HG03108 (cell line): ENCODE data around the gene TIGIT.
"Not testable (repeated sequence)": the region's sequence is repeated elsewhere in the genome, so short reads cannot be mapped to it uniquely, and the experiment has no call there.

Source experiments
- ATAC-seq: cut with Tn5 transposase; IDR thresholded peaks from one replicate; pipeline ENCODE4 v1.9.1; 2021; ENCODE audit warnings: moderate library complexity; ENCODE audit not compliant: unreplicated experiment

TIGIT gene

DNA sequence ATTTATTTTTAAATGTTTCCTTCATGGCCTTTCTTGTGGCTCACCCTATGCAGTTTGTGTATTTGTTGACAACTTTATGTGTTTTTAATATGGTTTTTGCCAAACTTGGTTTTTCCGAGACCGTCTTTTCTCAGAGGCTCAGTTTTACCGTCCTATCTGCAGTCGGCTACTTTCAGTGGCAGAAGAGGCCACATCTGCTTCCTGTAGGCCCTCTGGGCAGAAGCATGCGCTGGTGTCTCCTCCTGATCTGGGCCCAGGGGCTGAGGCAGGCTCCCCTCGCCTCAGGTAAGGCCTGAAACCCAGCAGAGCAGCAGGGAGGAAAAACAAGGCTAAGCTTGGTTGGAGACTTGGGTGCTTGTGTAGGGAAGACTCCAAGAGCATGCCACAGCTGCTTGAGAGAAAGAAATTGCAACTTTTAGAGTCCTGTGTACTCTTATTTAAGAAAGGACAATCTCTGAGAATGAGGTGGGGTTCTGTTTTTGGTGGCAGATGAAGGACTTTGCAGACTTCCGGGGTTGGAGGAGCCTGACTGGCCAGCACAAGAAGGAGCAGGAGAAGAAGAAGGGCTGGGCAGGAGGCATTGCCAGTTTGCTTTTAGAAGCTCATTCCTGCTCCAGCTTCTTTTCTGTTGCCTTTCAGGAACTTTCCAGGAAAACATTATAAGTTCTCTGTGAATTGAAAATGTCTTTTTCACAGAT is at the start of gene TIGIT:
Gene TIGIT, plus strand, starts transcription at position 191 of the 698 bp plus-strand sequence. Its CDS starts 34 bp downstream, at position 225.
- ATAC-seq = no peak

DNA sequence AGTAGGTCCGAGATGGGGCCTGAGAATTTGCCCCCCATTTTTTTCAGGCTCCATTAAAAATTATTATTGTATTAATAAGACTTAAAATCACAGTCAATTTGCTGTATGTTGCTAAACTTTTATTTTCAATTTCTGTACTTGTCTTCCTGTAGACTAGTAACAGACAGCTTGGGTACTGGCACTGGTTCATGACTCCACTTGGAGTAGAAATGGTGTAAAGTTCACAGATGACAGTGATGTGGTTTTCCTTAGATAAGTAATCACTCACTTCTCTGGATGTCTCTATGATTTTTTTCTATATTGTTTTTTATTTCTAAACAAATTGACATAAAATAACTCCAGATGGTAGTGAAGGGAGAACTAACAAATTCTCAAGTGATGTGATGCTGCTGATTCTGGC is 40.9 kb upstream of the TIGIT start:
- no peak for ATAC-seq

DNA sequence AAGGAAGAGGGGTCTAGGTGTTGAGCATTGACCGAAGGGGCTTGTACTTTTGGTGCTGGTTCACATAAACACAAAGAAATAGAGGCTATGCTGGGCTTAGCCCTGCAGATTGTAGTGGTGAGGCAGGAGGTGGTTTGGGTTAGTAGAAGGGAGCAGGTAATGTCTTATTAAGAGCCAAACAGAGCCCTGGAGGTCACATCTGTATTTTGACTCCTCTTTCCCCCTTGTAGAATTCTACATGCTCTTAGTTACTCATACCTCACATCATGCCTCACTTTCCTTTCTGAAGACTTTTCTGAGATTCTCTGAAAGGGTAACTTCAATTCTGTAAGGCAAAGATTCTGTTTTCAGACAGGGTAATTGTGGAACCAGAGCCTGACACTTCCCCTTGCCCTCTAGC is 40.3 kb upstream of the TIGIT start:
- no peak for ATAC-seq

DNA sequence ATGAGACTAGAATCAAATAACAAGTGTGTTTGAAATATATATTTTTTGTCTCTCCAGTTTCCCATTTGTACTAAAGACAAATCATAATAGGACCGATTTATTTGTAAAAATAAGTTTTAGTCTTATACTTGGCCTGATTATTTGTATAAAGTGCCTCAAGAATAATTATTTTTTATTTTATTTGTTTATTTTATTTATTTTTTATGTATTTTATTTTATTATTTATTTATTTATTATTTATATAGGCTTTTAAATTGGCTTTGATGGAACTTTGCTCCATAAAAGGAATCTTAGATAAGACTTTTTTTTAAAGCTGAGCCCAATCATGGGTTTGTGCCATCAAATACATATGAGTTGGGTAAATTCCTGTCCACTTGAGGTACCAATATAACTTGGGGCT is 34.3 kb upstream of the TIGIT start:
- ATAC-seq = no peak

DNA sequence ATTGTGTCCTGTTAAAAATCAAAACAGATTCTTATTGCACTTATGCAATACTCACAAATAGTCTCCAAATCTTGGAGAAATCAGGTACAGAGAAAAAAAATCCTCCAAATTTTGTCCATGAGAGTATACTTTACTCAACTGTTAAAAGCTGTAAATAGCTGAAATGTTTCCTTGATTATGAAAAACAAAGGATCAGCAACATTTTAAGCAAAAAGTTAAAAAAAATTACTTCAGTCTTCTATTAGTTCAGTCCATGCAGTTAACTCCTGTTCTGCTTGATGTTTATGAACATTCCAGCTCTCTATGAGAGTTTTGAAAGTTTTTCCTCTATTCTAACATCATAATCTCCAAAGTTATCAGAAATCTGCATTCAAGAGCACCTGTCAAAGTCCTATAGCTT is 33.7 kb upstream of the TIGIT start:
- no peak for ATAC-seq

DNA sequence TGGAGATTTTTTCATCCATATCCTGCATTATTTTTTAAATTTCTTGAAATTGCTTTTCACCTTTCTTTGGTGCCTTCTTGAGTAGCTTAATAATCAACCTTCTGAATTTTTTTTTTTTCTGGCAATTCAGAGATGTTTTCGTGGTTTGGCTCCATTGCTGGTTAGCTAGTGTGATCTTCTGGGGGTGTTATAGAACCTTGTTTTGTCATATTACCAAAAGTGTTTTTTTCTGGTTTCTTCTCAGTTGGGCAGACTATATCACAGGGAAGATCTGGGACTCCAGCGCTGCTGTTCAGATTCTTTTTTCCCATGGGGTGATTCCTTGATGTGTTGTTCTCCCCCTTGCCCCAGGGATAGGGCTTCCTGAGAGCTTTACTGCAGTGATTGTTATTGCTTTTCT is 23.8 kb upstream of the TIGIT start:
- no peak for ATAC-seq

DNA sequence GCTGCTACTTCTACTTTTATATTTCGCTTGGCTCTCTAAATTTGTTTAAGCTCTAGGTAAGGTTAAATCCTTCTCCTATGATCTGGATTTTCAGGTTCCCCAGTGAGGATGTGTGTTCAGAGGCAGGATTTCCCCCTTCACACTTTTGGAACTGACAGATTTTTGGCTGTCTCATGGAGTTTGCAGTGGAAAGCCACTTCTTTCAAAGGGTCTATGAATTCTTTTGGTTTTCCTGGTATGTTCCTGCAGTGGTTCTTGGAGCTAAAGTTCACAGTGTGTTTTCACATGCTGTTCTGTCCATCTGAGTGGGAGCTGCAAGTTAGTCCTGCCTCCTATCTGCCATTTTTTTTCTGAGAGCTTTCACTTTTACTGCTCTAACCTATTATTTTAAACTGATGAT is 21.6 kb upstream of the TIGIT start:
- ATAC-seq = no peak

DNA sequence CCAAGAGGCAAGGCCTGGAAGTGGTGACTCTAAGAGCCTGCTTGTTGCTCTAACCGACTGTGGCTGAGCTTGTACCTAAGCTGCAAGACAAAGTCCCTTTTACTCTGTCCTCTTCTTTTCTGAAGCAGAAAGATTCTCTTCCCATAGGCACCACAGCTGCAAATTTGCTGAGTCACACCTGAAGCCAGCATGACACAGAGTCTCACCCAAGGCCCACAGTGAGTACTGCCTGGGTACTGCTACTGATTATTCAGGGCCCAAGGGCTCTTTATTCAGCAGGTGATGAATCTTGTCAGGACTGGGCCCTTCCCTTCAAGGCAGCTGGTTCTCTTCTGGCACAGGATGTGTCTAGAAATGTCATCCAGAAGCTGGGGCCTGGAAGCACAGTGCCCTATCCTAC is 18.9 kb upstream of the TIGIT start:
- no peak for ATAC-seq

DNA sequence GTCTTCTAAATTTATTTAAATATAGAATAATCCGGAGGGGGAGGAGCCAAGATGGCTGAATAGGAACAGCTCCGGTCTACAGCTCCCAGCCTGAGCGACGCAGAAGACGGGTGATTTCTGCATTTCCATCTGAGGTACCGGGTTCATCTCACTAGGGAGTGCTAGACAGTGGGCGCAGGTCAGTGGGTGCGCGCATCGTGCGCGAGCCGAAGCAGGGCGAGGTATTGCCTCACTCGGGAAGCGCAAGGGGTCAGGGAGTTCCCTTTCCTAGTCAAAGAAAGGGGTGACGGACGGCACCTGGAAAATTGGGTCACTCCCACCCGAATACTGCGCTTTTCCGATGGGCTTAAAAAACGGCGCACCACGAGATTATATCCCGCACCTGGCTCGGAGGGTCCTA is 17.0 kb upstream of the TIGIT start:
- not testable (repeated sequence) for ATAC-seq

DNA sequence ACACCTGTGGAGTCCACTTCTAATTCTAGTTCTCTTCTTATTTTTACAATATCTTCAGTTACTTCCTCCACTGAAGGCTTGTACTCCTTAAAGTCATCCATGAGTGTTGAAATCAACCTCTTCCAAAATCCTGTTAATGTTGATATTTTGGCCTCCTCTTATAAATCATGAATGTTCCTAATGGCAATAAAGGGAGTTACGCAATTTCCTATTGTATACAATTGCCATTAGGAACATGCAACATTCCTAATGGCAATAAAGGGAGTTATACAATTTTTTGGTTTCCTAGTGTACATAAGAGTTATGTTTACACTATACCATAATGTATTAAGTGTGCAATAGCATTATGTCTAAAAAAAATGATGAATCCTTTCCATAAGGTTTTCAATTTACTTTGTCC is 9.2 kb upstream of the TIGIT start:
- no peak for ATAC-seq

DNA sequence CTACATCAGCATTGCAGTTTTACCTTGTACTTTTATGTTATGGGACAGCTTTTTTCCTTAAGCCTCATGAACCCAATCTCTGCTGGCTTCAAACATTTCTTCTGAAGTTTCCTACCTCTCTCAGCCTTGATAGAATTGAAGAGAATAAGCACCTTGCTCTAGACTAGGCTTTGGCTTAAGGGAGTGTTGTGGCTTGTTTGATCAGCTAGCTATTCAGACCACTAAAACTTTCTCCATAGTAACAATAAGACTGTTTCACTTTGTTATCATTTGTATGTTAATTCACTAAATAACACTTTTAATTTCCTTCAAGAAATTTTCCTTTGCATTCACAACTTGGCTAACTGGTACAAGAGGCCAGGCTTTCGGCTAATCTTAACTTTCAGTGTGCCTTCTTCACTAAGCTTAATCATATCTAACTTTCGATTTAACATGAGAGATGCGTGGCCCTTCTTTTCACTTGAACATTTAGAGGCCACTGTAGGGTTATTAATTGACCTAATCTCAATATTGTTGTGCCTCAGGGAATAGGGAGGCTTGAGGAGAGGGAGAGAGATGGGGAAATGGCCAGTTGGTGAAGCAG is 8.1 kb upstream of the TIGIT start:
- no peak for ATAC-seq

DNA sequence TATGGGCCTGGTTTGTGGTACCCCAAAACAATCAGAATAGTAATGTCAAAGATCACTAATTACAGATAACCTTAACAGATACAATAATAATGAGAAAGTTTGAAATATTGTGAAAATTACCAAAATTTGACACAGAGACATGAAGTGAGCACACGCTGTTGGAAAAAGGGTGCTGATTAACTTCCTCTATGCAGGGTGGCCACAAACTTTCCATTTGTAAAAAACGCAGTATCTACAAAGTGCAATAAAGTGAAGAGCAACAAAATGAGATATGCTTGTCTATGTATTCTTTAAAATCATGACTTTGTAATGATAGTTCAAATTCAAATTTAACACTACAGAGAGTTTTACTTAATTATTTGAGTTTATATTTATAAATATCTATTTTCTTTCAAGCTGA is 7.6 kb upstream of the TIGIT start:
- ATAC-seq = no peak

DNA sequence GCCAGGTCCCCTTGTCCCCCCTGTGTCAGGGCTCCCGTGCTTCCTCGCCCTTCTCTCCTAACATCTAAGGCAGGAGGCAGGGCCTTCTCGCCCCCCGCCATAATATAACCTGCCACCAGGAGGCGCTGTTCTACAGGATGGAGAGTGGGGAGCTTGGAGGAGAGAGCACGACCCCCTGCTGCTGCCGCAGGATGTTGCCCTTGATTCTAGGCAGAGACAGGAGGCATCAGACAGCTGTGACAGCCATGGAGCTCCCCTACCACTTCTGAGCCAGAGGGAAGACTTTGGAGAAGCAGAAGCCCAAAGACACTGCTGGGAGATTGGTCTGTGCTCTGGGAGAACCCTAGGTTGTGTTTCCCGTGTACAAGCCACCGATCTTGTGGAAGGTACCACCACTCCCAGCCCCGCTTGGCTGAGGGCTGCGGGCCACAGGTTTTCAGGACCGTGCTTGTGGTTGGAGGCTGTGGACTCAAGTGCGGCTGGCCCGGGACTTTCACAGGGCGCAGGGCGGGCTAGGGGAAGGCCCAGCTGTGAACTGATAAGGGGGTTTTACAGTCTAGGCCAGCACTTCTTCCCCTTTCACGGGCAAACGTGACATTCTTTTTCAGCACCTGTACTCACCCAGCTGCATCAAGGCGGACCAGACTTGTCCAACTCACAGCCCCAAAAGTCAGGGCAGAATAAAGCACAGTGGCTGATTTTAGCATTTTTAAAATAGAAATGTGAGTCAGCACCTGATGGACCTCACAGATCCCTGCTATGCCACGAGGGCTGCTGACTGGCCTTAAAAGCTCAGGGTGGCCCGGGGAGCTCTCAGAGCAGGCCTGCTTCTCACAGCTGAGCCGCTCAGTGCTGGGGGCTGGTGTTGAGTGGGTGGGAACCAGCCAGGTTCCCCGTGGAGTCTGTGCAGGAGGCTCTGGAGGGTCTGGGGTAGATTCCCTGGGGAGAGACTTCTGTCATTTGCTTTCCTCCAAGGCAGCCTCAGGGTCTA is 2.6 kb upstream of the TIGIT start:
- peak; percentile 88 for ATAC-seq

DNA sequence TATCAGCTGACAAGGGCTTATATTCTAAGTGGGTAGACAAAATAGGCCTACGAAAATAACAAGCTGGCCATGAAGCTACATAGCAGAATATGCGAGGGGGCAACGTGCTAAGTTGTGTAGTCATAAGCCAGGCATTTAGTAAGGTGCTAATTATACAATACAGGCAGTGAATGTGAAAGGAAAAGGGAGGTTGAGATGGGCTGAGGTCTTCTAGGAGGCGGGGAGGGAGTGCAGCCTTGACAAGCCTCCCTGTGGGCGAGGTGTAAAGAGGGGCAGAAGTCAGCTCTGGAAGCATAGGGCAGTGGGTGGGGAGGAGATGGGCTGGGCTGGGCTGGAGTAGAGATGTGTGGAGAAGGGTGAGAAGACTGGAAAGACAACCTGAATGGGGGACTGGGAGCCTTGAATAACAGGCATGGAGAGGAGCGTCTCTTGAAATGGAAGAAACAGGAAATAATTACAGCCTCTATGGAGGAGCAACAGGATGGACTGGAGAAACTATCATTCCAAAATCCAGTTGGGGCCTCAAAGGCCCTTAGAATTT is 1.2 kb downstream of the TIGIT start:
- ATAC-seq = no peak

DNA sequence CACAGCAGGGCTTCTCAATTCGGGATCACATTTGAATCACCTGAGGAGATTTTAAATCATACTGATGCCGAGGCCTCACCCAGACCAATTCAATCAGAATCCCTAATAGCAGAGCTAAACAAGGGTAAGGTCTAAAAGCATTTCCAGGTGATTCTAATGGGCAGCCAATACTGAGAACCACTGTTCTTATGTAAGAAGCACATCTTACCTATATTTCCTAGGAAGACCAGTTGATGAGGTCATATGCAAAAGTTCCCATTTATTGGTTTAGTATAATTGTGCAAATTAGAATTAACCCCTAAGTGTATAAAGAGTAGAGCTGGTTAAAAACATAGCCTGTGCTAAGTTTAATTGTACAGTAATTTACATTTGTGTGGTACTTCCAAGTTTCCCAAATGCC is 2.1 kb downstream of the TIGIT start:
- no peak for ATAC-seq

DNA sequence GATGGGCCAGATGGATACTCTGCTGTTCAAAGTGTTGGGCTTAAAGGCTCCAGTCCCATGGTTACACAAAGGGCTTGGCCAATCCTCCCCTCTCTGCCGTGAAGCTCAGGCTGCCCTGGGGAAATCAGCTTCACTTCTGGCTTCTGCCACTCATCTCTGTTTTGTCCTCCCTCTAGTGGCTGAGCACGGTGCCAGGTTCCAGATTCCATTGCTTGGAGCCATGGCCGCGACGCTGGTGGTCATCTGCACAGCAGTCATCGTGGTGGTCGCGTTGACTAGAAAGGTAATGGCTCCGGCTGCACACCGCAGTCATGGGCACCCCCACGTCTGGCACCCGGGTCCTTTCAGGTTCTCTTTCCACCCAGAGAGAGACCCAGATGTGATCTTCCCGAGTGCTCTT is 5.6 kb downstream of the TIGIT start:
- ATAC-seq = no peak

DNA sequence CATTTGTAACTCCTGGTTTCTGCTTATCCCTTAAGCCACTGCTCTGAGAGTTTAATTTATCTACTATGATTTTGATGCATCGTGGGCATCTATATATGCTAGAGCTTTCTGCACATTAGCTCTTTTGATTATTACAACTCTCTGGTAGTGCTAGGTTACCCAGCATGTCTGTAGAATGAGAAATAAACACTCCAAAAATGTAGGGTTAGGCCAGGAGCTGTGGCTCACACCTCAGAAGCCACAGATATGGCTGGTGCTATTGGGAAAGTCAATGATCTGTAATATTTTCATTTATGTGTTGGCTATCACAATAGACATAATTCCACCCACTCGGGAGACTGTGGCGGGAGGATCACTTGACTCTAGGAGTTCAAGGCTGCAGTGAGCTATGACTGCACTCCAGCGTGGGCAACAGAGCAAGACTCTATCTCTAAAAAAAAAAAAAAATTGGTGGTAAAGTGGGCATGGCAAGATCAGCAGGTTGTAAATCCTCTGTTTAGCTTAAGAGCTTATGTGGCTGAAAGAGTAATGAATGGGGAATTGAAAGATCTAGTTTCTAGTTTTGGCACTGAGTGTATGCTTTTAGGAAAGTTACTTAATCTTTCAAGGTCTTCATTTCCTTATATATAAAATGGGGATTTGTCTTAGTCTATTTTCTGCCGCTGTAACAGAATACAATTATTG is 6.3 kb downstream of the TIGIT start:
- ATAC-seq = peak; percentile 47

DNA sequence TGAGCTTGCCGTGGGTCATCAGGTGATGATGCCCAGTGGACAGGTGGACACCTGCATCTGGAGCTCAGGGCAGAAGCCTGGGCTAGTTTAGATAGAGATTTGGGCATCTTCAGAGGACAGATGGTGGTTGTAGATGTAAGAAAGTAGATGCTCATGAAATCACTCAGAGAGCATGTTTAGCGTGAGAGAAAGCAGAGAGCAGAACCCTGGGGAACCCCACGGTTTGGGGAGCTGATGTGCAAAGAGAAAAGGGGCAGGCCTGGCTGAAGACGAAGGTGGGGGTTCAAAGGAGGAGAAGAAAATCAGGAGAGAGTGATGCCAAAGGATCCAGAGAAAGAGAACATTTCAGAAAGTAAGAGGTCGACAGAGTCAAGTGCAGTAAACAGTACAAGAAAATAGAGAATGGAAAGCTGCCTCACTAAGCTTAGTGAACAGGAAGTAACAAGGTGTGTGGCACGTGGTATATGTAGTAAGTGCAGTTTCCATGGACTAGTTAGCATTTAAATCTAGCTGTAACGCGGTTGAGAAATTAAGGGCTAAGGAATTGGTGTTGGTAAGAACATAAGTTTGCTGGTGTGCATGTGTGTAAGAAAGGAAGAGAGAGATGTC is 13.5 kb downstream of the TIGIT start:
- ATAC-seq = no peak

DNA sequence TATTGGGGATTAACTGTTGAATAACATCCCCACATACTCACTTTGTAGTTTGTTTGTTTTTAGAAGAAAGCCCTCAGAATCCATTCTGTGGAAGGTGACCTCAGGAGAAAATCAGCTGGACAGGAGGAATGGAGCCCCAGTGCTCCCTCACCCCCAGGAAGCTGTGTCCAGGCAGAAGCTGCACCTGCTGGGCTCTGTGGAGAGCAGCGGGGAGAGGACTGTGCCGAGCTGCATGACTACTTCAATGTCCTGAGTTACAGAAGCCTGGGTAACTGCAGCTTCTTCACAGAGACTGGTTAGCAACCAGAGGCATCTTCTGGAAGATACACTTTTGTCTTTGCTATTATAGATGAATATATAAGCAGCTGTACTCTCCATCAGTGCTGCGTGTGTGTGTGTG is 14.0 kb downstream of the TIGIT start:
- no peak for ATAC-seq

DNA sequence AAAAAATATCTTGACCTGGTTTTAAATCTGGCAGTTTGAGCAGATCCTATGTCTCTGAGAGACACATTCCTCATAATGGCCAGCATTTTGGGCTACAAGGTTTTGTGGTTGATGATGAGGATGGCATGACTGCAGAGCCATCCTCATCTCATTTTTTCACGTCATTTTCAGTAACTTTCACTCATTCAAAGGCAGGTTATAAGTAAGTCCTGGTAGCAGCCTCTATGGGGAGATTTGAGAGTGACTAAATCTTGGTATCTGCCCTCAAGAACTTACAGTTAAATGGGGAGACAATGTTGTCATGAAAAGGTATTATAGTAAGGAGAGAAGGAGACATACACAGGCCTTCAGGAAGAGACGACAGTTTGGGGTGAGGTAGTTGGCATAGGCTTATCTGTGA is 14.5 kb downstream of the TIGIT start:
- ATAC-seq = peak; percentile 12

DNA sequence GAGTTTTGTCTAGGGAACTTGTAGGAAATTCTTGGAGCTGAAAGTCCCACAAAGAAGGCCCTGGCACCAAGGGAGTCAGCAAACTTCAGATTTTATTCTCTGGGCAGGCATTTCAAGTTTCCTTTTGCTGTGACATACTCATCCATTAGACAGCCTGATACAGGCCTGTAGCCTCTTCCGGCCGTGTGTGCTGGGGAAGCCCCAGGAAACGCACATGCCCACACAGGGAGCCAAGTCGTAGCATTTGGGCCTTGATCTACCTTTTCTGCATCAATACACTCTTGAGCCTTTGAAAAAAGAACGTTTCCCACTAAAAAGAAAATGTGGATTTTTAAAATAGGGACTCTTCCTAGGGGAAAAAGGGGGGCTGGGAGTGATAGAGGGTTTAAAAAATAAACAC is 15.0 kb downstream of the TIGIT start:
- peak; percentile 87 for ATAC-seq
